HG03060 (cell line): ENCODE data around the gene TRPC4AP.

Experiments used
- ATAC-seq: cut with Tn5 transposase; IDR thresholded peaks from one replicate; pipeline ENCODE4 v1.9.1; 2021; ENCODE audit warnings: low read depth, moderate number of reproducible peaks; ENCODE audit not compliant: unreplicated experiment

TRPC4AP gene

DNA sequence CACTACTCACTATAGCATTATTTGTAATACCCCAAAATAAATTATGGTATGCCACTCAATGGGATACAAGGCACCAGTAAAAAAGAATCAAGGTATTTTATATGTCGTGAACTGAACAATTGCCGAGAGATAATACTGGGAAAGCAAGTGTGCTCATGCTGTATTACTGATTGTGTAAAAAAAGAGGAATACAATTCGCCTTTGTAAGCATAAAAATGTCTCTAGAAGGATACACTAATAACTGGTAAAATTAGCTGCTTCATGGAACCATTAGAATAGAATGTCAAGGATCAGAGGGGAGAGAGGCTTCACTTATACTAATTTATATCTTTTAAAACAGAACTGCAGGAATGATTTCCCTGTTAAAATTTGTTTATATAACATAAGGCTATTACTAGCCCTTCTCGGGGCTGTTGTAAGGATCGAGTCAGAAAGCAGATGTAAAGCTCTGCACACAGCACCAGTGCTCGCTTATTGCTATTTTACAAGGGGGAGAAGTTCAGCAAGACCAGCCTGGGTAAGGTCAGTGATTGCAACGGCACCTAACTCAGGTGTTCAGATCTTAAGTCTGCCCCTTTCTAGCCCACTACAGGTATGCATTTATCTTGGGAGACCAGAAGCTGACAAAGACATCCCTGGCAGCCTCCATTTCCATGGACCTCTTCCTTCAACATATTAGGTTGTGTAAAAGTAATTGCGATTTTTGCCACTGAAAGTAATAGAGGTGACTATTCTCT, 75.3 kb downstream of the TRPC4AP start:
- no peak for ATAC-seq

DNA sequence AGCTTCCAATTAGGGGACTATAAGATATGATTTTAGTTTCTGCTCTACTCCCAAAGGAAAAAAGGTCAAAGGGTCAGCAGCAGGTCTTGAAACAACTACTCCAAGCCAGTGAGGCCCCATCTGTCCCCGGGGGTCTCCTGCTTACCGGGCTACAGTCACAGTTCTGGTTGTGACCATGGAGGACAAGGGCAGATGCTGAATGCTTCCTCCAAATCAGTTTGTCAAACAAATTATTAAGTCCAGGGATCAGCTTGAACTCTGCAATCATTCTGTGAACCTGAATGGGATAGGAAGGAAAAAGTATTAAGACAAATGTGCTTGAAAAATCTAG, 76.8 kb downstream of the TRPC4AP start:
- ATAC-seq = no peak

DNA sequence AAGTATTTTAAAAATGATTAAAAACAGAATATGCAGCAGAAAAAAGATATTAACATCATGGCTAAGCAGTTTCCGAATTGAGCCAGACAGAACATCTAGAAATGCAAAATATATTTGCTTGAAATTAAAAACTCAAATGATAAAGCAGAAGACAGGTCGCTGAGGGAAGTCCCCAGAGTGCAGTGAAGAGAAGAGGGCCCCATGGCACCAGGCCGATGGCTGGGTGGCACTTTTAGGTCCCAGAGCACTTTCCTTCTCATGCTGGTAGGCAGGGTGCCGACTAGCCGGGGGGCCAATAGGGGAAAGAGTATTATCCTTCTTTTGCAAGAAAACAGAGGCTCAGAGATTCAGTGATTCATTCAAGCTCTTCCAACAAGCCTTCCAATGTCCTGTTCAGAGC, 78.1 kb downstream of the TRPC4AP start:
- no peak for ATAC-seq

DNA sequence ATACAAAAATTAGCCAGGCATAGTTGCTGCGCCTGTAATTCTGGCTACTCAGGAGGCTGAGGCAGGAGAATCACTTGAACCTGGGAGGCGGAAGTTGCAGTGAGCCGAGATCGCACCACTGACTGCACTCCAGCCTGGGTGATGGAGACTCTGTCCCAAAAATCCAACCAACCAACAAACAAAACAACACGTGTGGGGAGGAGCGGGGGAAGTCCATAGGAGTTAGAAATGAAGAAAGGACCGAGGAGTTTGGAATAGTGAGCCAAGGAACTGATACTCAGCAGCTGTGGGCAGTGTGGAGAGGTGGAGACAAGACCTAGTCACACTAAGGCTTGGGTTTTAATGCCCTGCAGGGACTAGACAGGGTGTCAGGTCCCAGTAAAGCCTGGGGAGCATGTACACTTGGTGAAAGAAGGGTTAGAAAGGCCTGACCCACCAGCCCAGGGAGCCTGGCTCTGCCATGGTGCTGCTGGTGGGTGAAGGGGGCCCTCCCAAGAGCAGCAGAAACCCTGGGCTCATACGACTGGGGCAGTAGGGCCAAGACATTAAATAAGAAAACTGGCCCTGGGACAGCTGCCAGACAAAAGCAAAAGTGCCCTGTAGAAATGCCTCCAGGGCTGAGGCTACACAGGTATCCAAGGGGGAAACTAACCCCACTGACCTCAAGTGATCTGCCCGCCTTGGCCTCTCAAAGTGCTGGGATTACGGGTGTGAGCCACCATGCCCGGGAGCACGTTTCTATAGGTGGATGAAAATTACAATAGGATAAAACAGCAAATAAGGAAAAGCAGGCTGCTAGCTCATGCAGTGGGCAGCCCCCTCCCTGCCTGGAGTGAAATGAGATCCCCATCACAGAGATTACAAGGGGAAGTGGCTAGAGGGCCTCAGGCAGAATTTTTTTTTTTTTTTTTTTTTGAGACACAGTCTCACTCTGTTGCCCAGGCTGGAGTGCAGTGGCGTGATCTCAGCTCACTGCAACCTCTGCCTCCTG, 78.9 kb downstream of the TRPC4AP start:
- ATAC-seq = no peak

DNA sequence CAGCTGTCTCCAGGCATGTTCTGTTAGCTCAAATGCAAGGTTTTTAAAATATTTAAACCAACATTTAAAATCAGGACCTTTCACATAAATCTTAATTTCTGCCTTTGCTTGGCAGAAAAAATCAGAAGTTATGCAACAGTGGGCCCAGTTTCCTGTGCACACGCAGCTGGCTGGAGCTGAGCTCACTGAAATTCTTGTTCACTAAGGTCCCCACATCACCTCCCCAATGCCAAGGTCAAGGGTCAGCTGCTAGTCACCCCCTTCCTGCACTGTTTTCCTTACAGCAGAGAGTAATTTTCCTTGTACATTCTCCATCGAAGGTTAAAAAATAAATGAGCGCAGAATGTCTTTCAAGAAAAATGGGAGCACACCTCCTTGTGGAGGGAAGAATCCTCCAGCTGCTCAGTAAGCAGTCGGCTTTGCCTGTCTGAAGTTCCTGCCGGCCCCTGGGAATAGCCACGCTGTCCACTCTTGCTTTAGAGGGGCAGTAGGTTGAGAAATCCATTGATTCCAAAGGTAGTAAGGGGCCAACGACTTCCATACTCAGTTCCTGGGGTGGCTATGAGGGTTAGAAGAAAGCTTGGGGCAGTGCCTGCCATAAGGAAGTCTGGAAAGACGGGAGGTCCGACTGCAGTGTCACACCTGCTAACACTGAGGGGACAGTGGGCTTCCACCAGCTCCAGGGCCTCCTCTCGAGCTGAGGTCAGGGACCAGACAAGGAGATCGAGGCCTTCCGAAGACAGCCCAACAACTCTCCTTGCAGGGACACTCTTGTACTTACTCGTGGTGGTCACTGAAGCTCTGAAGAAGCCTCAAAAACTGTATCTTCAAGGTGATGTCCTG, 80.2 kb downstream of the TRPC4AP start:
- ATAC-seq = no peak

DNA sequence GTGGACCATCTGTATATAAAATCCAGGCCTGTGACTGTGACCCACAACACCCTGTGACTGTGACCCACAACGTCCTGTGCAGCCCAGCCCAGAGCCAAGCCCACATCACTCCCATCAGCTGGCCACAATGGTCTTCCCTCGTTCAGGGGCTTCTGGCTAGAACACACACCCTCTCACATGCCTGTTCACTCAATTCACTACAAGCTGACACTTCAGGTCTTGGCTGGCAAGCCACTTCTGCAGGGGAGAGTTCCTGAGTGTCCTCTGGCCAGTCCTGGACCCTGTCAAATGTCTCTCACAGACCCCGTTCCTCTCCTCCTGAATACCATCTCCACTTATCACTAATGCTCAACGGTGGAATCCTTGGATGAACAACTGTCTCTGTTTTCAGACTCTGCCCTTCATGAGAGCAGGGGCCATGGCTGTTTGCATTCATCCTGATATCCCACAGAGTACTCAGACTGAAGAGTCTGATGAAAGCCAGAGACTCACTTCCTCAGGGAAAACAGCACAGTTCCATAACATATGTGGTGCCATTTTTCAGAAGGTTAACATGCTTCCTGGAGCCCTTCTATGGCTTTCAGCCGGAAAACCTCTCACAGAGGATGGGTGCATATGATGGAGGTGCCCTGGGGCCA, 80.9 kb downstream of the TRPC4AP start:
- ATAC-seq = no peak

DNA sequence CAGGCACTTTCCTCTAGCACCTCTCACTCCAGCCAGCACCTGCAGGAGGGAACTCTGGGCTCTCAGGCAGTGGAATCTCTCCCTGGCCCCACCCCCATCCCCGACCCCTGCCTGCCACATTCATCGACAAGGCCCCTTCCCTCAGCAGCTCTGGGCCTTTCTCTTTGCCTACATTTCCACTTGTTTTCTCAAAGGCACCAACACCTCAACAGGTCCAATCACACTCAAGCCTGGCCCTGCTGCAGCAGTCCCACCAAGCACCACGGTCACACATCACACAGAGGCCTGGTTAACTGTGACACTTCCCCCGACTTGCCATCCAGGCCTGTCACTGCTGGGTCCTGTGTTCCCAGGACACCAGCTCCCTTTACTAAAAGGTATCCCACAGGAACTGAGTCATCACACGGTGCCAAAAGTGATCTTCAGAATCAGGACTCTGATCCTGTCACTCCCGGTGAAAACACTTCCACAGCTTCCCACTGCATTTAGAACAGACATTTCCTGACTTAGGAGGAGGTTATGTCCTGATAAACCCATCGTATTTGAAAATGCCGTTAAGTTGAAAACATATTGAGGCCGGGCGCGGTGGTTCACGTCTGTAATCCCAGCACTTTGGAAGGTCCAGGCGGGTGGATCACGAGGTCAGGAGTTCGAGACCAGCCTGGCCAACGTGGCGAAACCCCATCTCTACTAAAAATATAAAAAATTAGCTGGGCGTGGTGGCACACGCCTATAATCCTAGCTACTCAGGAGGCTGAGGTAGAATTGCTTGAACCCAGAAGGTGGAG, 82.0 kb downstream of the TRPC4AP start:
- ATAC-seq = no peak

DNA sequence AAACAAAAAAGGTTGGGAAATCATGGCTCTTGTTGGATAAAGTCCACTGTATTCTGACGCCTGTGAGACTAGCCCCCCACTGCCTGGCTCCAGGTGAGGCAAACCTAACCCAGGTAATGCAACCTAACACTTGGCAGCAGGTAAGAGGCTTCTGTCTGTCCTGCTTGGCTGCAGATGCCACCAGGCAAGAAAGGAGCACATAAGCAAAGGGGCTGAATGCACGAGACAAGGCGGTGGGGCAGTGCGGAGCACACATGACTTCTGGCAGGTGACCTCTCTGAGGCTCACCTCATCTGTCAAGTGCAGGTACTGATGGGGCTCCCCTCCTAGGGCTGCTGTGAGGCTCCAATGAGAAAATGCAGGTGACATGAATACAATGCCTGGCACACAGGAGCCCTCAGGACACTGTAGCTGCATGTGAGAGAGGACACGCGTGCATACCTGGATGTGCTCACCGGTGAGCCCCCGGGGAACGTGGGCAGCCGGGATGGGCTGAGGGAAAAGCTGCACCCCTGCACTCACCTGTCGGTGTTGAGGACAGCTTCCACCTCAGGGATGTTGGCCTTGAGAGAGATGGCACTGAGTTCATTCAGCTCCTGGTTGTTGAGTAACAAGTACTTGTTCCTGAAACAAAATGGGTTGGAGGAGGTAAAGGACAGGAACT, 82.8 kb downstream of the TRPC4AP start:
- ATAC-seq = no peak

DNA sequence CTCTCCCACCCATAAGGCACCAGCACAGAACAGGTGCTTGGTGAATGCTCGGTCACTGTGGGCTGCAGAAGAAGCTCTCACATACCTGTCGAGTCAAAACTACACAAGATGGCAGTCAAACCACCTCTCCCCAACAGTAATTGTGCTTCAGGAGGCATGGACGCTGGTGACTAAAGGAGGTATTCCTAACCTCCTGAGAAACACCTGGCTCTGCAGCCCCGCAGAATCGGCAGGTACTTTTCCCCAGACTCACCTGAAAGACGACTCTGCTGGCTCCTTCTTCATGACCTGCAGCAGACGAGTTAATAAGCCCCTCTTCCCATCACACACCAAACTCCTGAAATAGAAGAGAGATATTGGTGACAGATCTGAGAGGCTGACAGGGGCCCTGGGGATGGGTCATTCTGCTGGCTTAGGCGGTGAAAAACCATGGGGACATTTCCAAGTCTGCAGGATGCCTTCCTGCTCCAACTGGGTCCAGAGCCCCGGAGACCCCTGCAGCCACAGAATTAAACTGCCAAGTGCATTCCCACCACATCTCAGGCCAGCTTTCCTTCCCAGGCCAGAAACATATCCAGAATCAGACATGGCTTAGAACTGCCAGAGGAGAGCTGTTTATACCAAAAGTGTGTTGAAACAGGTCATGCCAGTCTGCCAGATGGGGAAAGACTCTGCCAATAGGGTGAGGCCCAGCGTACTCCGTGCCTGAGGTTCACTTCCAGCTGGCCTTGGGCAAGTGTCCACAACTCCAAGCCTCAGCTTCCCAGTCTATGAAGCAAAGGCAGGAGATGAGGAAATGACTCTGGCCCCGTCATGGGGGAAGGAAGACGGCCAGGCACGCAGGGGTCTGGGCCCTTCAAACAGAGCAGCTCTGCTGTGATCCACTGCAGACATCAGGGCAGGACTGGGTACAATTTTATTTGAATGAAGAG, 83.9 kb downstream of the TRPC4AP start:
- ATAC-seq = no peak

DNA sequence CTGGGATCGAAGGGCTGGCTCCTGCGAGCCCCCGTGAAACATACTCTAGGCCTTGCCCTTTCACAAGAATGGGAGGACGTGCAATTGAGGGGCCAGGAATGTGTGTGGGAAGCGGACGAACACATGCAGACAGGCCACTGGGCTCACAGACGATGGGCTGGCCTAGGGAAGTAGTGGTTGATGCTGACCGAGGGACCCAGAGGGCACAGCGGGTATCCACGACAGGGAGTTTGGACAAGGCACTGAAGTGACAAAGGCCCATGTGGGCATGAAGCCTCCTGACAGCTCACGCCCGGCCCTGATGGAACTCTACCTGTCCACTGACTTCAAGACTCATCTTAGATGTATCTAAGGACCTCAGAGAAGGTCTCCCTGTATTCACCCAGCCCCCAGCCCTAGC, 84.7 kb downstream of the TRPC4AP start:
- ATAC-seq = no peak

DNA sequence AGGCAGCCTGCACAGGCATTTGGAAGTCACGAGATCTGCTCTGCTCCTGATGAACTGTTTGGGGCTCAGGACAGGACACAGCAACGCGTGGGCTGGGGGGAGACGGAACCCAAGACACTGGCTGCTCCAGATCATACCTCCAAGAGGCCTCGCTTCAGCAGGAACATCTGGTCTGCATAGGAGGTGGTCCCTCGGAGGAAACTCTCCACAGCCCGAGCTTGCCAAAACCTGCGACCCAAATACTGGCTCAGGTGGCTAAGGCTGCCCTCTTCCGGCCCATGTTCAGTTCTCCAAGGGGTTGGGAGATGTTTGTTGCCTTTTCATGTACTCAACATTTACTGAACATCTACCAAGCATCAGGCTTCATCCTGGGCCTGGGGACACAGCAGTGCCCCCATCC, 85.2 kb downstream of the TRPC4AP start:
- ATAC-seq = no peak

DNA sequence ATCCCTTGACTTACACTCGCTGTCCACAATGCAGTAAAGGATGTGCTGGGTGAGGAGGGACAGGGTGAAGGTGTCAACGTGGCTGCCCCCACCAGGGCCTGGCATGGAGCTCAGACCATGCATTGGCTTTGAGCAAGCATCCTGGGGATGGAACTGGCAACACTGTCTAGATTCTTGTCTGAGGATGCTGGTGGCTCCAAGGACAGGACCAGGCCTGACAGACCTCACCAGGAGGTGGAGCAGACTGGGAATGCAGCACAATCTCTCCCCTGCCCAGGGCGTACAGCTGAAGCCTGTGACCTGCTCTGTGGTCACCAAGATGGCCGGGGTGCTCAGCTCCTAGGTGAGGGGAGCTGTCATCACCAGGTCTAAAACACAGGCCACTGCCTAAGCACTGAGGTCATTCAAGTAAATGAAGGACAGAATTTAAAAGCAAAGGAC, 86.1 kb downstream of the TRPC4AP start:
- ATAC-seq = no peak

DNA sequence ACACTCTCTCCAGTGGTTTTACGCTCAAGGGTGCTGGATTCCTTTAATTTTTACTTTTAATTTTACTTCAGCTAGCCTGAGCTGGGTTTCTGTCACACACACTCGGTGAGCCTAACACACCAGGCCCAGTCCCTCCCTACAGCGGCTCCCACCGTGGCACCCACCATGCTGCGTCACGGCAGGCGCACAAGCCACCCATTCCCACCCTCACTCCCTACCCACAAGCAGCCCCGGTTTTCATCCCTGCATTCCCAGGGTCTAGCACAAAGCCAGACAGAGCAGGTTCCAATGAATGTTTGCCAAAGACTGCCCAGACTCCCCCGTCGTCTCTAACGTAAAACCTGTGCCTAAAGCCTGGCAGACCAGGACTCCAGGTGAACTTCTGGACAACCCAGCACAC, 86.6 kb downstream of the TRPC4AP start:
- ATAC-seq = no peak

DNA sequence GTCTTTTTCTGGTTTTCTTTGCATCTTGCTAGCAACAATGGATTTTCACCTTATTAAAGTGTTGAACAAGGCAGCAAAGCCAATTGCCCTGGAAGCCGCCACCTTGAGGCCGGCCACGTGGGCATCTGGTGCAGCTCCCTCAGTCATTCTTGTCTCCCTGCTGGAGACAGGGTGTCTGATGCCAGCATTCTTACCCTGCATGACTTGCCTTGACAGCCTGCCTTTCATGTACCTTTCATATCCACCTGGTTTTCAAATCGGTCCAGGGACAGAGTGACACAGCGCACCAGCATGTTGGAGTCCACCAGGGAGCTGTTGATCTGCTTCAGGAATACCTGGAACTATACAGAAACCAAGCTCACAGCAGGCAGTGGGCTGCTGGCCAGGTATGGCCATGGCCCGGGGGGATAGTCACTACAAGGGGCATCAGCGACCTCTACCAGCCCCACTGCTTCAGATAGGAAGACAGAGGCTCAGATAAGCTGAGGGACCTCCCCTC, 87.1 kb downstream of the TRPC4AP start:
- no peak for ATAC-seq

DNA sequence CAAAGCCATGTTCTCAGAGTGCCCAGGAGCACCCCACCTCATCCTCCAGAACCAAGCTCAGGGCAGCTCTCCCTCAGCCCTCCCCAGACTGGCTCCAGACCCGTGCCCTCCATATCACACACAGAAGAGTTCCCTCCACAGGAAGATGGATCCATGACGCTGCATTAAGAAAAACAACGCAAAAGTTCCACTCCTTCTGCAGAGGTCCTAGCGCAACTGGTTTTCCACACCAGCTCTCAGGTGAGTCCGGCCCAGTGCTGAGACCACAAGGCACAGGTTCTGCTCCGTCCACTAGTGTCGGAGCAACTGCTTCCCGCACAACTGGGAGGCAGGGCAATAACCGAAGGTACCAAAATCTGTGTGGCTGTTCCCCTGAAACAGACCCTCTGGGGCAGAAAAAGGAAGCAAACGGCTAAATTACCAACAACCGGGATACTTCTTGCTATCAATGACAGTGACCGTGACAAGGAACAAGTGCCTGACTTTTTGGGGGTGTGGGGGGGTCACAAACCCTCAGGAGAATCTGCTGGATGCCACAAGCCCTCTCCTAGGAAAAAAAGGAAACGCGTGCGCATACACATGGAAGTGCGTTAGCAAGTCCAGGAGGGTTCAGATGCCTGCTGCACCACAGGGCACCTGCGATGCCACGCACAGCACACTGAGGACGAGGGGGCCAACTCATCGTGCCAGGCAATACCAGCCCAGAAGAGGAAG, 87.7 kb downstream of the TRPC4AP start:
- ATAC-seq = no peak

DNA sequence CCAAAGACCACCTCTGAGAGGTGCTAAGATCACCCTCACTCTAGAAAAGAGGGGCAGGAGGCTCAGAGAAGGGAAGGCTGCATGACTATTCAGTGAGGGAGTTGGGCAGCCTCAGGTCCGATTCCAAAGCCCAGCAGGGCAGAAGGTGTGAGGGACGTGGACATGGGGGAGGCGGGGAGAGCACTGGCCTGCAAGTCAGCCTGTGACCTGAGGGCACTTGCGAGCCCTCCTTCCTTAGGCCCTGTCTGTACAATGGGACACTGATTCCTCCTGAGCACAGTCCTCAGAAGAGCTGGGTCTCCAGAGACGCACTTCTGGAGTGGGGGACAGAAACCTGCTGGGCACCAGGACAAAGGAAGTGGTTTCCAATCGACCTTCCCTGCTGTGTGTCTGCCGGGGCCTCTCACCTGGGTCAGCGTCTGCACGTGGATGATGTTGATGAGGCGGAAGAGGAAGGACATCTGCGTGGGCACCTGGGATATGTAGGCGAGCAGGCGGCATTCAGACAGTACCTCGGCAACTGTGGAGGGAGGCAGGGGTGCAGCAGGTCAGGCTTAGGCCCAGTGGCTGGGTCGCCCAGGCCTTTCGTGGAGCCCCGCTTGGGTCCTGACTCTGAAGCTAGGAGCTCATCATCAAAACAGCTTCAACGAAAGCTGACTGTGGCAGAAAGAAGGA, 88.4 kb downstream of the TRPC4AP start:
- ATAC-seq = no peak
